ENCODE data around the gene PDE8A.
"Not testable (repeated sequence)": the region's sequence is repeated elsewhere in the genome, so short reads cannot be mapped to it uniquely, and the experiment has no call there.

Gene PDE8A

GRCh38 chr15:84988909-84989644, 7.4 kb downstream of the PDE8A start:
- DNase-seq (ENCODE audit: low spot score) = no peak

- no peak for DNase-seq (ENCODE audit: low spot score)
Measured at GRCh38 chr15:84990507-84990906, 8.9 kb downstream of the PDE8A start.

- DNase-seq (ENCODE audit: low spot score) = no peak
Measured at GRCh38 chr15:84991014-84991712, 9.5 kb downstream of the PDE8A start.

- DNase-seq (ENCODE audit: low spot score) = no peak
Measured at GRCh38 chr15:84992157-84992944, 10.7 kb downstream of the PDE8A start.

GRCh38 chr15:84996055-84996454, 14.4 kb downstream of the PDE8A start:
- DNase-seq (ENCODE audit: low spot score) = no peak

- not testable (repeated sequence) for DNase-seq (ENCODE audit: low spot score)
Measured at GRCh38 chr15:84996714-84997113, 15.1 kb downstream of the PDE8A start.

- DNase-seq (ENCODE audit: low spot score) = not testable (repeated sequence)
Measured at GRCh38 chr15:84997214-84997613, 15.6 kb downstream of the PDE8A start.

GRCh38 chr15:85000189-85000864, 18.7 kb downstream of the PDE8A start:
- no peak for DNase-seq (ENCODE audit: low spot score)

GRCh38 chr15:85000937-85001336, 19.3 kb downstream of the PDE8A start:
- no peak for DNase-seq (ENCODE audit: low spot score)

GRCh38 chr15:85002517-85002916, 20.9 kb downstream of the PDE8A start:
- no peak for DNase-seq (ENCODE audit: low spot score)

- DNase-seq (ENCODE audit: low spot score) = no peak
Measured at GRCh38 chr15:85003593-85004312, 22.1 kb downstream of the PDE8A start.

GRCh38 chr15:85004550-85004949, 22.9 kb downstream of the PDE8A start:
- DNase-seq (ENCODE audit: low spot score) = no peak

- no peak for DNase-seq (ENCODE audit: low spot score)
Measured at GRCh38 chr15:85005319-85005718, 23.7 kb downstream of the PDE8A start.

- no peak for DNase-seq (ENCODE audit: low spot score)
Measured at GRCh38 chr15:85005746-85006145, 24.1 kb downstream of the PDE8A start.

- DNase-seq (ENCODE audit: low spot score) = no peak
Measured at GRCh38 chr15:85006201-85006600, 24.5 kb downstream of the PDE8A start.

- no peak for DNase-seq (ENCODE audit: low spot score)
Measured at GRCh38 chr15:85006655-85007054, 25.0 kb downstream of the PDE8A start.

GRCh38 chr15:85007137-85007536, 25.5 kb downstream of the PDE8A start:
- DNase-seq (ENCODE audit: low spot score) = no peak

GRCh38 chr15:85007741-85008397, 26.2 kb downstream of the PDE8A start:
- no peak for DNase-seq (ENCODE audit: low spot score)

GRCh38 chr15:85008474-85009260, 27.0 kb downstream of the PDE8A start:
- DNase-seq (ENCODE audit: low spot score) = no peak

GRCh38 chr15:85009435-85009834, 27.8 kb downstream of the PDE8A start:
- no peak for DNase-seq (ENCODE audit: low spot score)

Measured in hematopoietic multipotent progenitor cell treated with erythropoietin and hydrocortisone succinate and interleukin-3 and kit ligand, for 15 days (in vitro differentiated cells).